PFSK-1 (cell line): ENCODE measurements around the gene SLC4A2.

Experiments
- POLR2AphosphoS5 ChIP-seq: IDR thresholded peaks from 2 replicates; pipeline ENCODE4 v1.6.1; 2012; ENCODE audit warnings: low read depth, mild to moderate bottlenecking, control low read depth, low read length, moderate library complexity
- TAF1 ChIP-seq: IDR thresholded peaks from 2 replicates; pipeline ENCODE4 v1.6.1; 2012; ENCODE audit warnings: low read length, control low read depth, borderline replicate concordance; ENCODE audit not compliant: insufficient read depth
- TF ChIP-seq, protein P1 (sequence below), 2 experiments: IDR thresholded peaks; 2 replicates each; pipeline versions ENCODE4 v1.6.1 to v1.8.0; 2011 to 2012; ENCODE audit warnings: low read depth in 2 of 2, low read length in 2 of 2, control low read depth in 1 of 2, inconsistent platforms in 1 of 2, mild to moderate bottlenecking in 1 of 2, moderate library complexity in 1 of 2; ENCODE audit not compliant: insufficient read depth in 1 of 2

DNA sequence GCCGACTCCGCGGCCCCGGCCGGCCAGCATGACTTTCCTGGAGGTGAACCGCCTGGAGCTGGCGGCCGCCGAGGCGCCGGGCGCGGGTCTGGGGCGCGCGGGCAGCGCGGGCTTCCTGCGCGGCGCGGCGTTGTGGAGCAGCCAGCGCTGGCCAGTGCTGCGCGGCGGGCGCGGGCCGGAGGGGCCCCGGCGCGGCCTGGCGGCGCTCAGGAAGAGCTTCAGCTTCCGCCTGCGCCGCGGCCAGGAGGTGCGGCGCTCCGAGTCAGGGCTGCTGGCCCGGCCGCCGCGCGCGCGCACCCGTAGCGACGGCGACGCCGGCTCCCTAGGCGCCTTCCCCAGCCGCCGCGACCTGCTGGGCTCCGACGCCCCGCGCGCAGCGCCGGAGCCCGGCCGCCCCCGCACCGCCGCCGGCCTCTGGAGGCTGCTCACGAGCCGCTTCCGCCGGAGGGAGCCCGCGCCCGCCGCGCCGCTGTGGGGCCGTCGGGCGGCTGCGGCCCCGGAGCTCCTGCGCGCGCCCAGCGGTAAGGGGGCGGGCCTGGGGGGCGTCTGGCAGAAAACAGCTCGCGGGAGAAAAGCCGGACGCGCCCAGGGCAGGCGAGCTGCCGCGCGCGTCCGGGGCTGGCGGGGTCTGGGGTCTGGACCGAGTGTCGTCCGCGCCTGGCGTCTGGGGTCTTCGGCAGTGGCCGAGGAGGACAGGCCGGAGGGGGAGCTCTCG is 55.9 kb downstream of the SLC4A2 start:
- no peak for TF ChIP-seq TAF1
- TF ChIP-seq, protein P1, sequence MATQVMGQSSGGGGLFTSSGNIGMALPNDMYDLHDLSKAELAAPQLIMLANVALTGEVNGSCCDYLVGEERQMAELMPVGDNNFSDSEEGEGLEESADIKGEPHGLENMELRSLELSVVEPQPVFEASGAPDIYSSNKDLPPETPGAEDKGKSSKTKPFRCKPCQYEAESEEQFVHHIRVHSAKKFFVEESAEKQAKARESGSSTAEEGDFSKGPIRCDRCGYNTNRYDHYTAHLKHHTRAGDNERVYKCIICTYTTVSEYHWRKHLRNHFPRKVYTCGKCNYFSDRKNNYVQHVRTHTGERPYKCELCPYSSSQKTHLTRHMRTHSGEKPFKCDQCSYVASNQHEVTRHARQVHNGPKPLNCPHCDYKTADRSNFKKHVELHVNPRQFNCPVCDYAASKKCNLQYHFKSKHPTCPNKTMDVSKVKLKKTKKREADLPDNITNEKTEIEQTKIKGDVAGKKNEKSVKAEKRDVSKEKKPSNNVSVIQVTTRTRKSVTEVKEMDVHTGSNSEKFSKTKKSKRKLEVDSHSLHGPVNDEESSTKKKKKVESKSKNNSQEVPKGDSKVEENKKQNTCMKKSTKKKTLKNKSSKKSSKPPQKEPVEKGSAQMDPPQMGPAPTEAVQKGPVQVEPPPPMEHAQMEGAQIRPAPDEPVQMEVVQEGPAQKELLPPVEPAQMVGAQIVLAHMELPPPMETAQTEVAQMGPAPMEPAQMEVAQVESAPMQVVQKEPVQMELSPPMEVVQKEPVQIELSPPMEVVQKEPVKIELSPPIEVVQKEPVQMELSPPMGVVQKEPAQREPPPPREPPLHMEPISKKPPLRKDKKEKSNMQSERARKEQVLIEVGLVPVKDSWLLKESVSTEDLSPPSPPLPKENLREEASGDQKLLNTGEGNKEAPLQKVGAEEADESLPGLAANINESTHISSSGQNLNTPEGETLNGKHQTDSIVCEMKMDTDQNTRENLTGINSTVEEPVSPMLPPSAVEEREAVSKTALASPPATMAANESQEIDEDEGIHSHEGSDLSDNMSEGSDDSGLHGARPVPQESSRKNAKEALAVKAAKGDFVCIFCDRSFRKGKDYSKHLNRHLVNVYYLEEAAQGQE (IDR thresholded peaks at IDR 0.05; ENCODE audit: insufficient read depth in 1 of 2, low read depth in 2 of 2, low read length in 2 of 2) = no peak
- no peak for TF ChIP-seq POLR2AphosphoS5
